Panc1 (cell line): ENCODE measurements around the gene FKBP14.

Experiments
- CTCF ChIP-seq: fragments of 450-650 bp; IDR thresholded peaks from 2 replicates; pipeline ENCODE4 v1.5.1; 2017; ENCODE audit warnings: mild to moderate bottlenecking
- POLR2AphosphoS5 ChIP-seq: IDR thresholded peaks from 2 replicates; pipeline ENCODE4 v1.6.1; 2012; ENCODE audit warnings: mild to moderate bottlenecking, low read depth, low read length, moderate library complexity
- REST ChIP-seq, 2 experiments: IDR thresholded peaks; 2 replicates each; pipeline ENCODE4 v1.6.1; 2011 to 2012; ENCODE audit warnings: low read depth in 2 of 2, control low read depth in 1 of 2, low read length in 1 of 2, mild to moderate bottlenecking in 1 of 2, moderate library complexity in 1 of 2; ENCODE audit not compliant: insufficient read depth in 1 of 2

DNA sequence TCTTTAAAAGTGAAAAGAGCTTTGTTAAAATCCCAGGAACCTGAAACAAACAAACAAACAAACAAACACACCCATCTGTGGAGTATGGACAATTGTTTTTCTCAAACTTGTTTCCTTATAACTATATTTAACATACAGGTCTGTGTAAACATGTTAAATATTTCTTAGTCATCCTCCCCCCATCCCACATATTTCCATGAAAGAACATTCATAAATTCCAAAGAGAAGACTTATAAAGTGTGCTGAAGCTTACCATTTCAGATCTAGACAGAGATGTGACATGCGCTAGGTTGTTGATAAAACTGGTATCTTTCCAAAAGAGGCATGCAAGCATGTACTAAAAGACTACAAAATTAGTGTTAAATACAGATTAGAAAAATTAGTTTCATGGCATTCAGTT is 6.5 kb downstream of the FKBP14 start:
- TF ChIP-seq CTCF (no peak), POLR2AphosphoS5 (no peak), REST (IDR thresholded peaks at IDR 0.05; ENCODE audit: insufficient read depth in 1 of 2, low read depth in 2 of 2, low read length in 1 of 2) (no peak)
